HG02885 (cell line): ENCODE results near the gene CAT.

ENCODE experiments used
- ATAC-seq: cut with Tn5 transposase; IDR thresholded peaks from one replicate; pipeline ENCODE4 v1.9.1; 2021; ENCODE audit warnings: mild to moderate bottlenecking; ENCODE audit not compliant: unreplicated experiment, poor library complexity

The CAT gene

DNA sequence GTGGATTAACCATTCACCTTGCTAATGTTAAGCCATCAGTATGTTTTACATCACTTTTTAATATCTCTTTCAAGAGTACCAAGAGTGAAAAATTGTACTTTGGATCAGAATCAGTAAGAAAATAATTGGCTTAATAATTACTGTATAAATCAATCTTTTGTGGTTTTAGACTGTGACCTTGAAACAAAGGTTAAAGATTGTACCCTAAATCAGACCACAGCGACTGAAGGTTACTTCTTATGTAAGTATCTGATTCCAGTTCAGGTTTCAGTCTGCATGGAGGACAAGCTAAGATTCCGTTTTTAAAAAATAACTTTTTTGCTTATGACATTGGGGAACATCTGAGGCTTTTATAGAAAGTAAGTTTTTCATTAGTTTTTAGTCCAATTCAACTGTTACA lies 18.9 kb downstream of the CAT start:
- ATAC-seq = no peak

DNA sequence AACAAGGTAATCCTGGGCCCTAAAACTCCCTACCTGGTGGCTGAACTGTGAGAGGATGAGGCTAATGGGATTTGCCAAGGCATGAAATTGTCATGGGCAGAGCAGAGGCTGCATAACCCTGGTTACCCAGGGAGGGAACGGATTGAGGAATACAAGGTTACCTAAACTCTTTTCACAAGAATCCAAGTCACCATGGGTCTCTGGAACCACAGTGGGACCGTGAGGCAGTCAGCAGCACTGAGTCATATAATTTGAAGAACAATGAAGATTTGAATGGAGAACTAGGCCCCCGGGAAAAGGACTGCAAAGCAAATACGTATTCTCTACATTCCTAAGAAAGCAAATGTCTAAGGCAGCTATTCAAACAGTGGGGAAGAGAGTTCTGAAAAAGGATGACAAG lies 19.8 kb downstream of the CAT start:
- ATAC-seq = no peak

DNA sequence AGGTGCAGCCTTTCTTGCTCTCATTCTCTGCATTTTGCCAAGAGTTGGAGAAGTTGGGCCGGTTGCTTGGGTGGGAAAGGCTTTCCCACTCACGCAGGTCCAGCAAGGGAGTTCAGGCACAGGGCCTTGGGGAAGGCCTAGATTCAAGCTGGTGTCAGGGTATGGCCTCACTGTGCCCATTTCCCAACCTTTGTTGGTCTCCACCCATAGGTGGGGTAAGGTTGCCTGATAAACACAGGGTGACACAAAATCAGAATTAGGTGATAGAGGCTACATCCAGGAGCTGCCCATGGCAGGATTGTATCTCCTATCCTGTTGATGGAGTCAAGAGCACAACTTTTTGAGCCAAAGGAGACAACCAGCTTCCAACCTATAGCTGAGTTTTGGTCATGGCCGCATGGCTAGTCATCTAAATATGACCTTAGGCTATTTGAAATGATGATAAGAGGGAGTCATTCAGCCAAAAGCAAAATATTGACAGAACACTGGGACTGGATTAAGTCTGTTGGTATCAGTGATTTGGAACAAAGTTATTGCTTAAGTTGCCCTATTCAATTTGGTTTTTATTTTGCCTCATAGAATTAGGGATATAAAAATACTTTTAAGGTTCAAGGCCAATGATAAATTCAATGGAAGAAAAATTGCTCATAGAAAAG lies 20.9 kb downstream of the CAT start:
- no peak for ATAC-seq

DNA sequence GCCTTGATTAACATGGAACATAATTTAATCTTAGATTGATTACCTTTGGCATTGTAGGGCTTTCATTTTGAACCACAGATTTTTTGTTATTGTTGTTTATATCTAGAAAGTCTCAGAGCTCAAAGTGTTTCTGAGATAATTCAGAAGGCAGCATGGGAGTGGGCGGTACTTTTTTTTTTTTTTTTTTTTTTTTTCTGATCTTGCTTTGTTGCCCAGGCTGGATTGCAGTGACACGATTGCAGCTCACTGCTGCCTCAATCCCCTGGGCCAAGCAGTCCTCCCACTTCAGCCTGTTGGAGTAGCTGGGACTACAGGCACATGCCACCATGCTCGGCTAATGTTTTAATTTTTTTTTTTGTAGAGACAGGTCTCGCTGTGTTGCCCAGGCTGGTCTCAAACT lies 21.5 kb downstream of the CAT start:
- no peak for ATAC-seq

DNA sequence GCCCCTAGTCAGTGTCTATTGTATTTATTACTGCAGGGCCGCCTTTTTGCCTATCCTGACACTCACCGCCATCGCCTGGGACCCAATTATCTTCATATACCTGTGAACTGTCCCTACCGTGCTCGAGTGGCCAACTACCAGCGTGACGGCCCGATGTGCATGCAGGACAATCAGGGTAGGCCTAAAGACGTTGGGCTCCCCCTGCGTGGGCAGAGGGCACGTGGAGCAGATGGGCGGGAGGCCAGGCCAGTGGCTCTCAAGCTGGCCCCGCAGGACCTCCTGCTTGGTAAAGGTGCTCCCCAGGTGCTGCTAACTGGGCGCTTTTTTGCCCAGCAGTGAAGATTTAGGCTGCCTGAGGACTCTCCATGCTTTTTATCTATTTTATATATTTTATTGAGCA lies 22.5 kb downstream of the CAT start:
- no peak for ATAC-seq

DNA sequence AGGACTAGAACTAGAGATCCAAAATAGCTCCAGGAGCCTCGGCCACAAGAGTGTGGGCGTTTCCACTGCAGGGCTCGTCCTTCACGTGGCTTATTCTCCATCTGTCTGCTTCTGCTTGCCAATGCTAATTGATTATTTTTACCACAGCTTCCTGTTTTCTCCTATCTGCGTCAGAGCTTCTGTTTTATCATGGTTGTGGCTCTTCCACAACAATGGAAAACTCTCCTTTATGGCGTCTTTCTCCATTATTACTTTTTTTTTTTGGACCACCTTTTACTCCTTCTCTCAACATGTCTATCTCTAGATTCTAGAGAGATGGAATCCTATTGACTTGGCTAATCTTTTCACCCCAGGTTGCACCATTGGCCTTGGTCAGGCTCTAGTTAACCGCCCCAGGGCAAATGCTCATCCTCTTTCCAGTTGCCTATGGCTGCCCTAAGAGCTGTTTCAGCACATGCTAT lies 25.9 kb downstream of the CAT start:
- ATAC-seq = no peak

DNA sequence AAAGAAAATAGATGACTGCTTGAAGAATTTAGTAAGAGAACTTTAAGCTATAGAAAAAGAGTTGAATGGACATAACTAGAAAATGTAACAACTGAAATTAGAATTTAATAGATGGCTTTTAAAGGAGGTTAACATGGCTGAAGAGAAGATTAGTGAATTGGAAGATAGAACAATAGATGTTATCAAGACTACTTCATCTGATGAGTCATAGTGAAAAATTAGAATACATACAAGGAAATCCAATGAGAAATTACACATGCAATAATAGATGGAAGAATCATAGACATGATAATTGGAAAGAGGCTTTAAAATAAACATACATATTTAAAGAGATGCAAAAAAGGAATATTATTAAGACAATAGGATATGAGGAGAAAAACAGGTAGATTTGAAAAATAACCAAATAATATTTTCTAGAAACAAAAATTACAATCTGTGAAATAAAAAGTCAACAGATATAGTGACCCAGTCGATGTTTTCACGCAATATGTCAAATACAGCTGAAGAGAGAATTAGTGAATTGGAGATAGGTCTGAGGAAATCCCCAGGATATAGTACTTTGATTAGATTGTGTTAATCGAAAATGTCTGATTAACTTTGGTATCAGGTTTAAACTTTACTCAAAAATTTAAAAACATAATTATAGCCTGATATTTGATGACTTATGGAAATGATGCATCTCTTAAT lies 28.2 kb downstream of the CAT start:
- ATAC-seq = no peak

DNA sequence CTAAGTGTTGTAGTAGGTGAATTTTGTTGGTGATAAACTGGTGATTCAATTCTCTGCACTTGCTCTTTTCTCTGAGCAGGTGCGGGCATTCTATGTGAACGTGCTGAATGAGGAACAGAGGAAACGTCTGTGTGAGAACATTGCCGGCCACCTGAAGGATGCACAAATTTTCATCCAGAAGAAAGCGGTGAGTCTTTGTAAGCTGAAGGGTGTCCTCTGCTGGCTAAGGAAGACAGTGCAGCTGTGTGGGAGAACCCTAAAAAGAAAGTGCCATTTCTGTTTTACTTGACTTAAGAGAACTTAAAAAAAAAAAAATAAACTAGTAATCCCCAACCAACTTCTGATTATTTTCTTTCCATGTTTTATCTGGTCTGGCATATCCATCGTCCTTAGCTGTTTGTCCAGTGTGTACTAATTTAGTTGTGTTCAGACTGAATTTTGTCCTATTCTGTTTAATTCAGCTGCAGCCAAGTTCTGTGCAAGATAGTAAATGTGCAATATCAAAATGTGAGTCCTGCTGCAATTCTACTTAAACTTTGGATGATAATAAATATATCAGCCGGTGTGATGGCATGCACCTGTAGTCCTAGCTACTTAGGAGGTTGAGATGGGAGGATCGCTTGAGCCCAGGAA lies 29.6 kb downstream of the CAT start:
- peak; percentile 75 for ATAC-seq

DNA sequence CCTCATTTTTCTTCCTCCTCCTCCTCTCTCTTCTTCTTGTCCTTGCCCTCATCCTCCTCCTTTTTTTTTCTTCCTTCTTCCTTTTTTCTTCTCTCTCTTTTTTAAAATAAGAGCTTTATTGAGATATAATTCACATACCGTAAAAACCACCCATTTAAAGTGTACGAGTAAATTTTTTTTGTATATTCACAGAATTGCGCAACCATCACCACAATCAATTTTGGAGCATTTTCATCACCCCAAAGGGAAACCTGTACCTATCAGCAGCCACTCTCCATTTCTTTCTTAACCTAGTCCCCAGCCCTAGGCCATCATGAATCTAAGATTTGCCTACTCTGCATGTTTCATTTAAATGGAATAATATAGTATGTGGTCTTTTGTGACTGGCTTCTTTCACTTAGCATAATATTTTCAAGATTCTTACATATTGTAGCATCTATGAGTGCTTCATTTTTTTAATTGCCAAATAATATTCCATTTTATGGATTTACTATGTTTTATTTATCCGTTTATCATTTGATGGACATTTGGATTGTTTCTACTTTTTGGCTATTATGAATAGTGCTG lies 35.0 kb downstream of the CAT start:
- no peak for ATAC-seq

DNA sequence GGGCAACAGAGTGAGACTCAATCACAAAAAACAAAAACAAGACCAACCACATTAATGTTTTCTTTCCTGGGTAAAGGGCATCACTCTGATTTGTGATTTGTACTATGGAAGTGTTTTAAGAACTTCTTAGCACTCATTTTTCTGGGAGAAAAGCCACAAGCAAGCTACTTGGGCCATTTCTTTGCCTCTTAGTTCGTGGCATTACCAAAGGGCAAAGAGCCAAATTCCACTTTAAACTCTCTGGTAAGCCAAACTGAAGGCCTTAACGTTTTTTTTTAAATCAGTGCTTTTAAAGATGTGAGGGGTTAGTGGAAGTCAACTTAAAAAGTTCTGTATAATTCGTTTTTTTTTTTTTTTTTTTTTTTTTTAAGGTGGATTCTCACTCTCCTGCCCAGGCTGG lies 36.9 kb downstream of the CAT start:
- ATAC-seq = no peak

DNA sequence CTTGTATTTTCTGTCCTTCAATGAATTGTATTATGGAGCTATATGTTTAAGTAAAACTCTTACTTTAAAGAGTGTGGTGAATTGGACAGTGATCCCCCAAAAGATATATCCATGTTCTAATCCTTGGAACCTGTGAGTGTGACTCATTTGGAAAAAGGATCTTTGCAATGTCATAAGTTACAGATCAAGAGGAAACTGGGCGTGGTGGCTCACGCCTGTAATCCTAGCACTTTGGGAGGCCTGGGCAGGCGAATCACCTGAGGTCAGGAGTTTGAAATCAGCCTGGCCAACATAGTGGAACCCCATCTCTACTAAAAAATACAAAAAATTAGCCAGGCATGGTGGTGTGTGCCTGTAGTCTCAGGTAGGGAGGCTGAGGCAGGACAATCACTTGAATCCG lies 38.1 kb downstream of the CAT start:
- no peak for ATAC-seq

DNA sequence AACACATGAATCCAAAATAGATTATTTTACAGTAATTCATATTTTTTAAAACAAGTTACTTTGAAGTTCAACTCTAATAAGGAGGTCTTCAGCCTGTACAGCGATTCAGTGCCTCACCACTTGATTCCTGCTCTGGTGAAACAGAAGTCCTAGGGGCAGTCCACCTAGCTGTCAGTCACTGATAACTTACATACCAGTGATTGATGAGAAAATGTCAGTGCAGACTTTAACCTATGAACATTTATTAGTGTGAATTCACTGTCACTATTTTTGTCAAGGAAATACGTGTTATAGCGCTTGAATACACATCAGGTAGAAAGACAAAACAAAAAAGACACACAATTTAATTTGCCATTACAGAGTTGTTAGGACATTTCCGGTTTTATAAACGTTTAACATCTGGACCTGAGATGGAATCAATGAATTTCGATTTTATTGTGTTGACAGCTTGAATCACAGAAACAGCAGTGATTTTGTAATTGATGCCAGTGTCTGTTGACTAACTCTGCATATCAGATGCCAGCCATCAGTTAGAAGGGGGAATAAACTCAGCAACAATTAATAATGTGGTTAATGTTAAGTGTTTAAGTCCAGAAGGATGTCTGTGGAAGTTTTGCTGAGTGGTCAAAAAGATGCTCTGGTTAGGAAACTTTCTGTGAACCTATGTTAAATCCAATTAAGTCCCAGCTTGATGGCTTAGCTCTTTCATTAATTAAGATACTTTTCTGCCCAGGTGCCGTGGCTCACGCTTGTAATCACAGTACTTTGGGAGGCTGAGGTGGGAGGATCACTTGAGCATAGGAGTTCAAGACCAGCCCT lies 40.3 kb downstream of the CAT start:
- ATAC-seq = no peak

DNA sequence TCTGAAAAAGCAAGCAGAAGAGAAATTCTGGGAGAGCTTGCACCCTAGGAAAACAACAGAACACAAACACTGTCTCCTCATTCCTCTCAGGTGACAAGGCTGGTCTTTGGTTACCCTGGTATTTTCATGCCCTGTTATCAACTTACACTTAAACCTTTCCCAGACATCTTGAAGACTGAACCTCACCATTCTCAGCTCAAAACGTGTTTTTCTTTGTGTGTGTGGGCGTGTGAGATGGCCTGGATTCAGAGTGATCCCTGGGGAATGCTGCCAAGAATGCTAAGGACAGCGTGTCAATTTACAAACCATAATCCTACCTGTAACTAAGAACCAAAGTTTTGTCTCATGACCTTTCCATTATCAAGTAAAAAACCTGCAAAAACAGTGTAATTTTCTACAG lies 41.6 kb downstream of the CAT start:
- no peak for ATAC-seq

DNA sequence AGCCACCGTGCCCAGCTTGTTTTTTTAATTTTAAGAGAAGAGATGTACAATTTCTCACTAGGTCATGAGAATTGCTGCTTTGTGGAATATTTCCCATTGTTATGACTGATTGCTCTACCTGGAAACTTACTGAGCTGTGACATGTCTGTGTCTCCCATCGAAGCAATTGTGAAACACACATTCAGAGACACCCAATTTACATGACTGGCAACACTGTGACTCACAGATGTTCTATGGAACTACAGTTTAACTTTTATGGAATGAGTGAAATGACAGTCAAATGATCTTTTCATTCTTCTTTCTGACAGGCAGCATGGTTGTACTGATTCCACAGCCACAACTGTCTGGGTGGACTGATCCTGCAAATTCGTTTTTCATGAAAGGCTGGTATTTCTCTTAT lies 42.6 kb downstream of the CAT start:
- ATAC-seq = no peak

DNA sequence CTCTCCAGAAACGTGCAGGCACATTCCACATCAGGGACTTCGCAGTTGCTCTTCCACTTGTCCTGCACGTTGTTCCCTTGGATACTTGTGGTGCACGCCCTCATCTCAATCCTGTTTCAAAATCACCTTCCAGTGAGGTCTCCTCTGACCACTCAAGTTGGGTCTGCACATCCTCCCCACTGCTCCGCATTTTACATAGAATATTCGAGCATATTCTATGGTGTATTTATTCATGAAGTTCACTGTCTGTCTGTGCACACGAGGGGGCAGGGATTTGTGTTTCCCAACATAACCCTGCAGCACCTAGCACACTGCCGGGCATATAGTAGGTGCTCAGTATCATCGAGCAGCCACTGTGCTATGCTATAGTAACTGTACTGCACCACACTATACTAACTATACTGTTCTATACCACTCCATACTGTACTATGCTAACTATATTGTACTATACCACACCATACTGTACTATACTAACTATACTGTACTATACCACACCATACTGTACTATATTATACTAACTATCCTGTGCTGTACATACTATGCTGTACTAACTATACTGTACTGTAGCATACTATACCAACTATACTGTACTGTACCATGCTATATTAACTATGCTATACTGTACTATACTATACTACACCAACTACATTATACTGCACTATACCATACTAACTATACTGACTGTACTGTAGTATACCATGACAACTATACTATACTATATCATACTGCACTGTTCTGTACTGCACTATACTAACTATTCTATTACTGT lies 44.6 kb downstream of the CAT start:
- no peak for ATAC-seq

DNA sequence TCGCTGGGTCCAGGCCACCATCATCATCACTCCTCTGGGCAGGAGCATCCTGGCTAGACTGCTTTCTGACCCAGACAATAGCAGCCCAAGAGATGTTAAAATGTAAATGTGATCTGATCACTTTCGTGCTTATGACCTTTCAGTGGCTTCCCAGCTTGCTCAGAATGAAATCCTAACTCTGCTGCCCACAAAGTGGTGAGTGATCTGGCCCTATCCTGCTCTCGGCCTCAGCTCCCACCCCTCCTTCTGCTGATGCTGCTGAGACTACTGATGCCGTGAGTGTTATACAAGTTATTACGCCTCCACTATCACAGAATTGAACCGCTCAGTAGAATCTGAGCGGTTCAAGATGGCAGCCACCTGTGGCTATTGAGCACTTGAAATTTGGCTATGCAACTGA lies 48.7 kb downstream of the CAT start:
- peak; percentile 44 for ATAC-seq

DNA sequence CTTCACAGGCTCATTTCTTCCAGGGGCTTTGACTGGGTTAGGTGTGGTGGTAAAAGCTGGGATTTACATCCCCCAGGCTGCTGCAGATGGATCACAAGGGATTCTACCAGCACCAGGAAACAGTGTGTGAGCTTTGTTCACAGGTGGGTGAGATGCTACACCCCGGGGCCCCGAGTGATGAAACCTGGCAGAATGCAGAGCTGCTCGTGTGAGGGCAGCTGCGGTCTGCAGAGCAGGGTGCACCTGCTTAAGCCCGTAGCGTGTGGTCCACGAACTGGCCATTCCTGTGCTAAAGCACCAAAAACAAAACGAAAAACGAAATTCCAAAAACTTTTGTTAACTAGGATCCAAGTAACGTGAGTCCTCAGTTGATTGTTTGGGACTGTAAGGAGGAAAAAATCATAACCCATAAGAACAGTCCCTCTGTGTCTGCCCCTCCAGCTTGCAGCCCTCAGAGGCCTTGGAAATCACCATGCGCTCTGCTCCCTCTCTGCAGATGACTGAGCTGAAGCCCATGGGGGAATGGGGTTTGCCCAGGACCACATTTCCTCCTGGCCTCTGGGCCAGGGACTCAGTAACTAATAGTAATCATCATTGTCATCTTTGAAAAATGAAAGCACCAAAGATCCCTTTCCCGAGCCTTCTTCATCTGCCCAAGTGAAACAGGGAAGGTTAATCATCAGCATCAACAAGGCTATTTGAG lies 50.3 kb downstream of the CAT start:
- ATAC-seq = no peak

DNA sequence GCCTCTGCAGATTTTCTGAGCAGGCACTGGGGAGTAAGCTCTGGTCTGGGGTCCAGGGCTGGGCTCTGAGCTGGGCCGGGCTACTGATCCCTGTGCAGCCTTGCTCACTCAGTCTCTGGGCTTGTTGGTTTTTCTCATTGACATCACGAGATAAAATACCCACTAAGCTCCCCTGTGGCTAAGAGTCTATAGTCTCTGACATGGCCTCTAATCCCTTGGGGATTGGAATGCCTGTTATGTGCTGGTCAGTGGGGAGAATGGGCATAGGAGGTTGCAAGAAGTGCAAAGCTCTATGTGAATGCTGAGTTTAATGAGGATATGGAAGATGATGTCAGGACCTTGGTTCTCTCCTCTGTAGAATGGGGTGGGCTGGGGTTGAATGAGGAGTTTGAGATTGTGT lies 51.6 kb downstream of the CAT start:
- no peak for ATAC-seq

DNA sequence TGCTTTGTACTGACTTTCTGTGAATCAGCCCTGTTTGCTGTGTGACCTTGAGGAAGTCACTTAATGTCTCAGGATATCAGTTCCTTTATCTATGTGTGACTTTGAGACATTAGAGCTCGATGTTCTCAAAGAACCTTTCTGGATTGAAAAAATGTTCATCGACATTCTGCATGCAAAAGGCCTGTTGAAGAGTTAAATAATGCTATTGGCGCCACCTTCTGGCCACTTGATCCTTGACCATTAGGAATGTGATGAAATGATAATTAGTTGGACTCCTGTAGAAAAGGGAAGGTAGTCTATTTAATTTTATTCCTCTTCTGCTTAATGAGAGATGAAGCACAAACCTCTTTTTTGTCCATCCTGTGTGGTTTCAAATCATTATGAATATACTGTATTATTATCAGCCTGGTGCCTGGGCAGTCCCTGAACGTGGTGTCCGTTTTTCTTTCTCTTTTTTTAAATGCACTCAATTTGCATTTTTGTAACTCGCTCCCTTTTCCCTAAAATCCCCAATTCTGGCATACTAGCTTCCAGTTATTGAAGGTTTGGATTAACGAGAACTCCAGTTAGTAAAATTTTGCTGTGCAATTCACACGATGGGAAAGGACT lies 54.2 kb downstream of the CAT start:
- ATAC-seq = no peak
